NT2/D1 (cell line): ENCODE measurements around the gene SSX5.
"Not testable (repeated sequence)": the region's sequence is repeated elsewhere in the genome, so short reads cannot be mapped to it uniquely, and the experiment has no call there.

ENCODE experiments used
- DNase-seq: peaks from one replicate; pipeline ENCODE4 v3.0.0-alpha.2; 2011; ENCODE audit warnings: low read depth, low spot score
- H3K27me3 ChIP-seq: 2 replicates; pipeline ENCODE4 v1.6.0; 2011; ENCODE audit warnings: mild to moderate bottlenecking; ENCODE audit not compliant: insufficient read length, insufficient read depth
- H3K36me3 ChIP-seq: 2 replicates; pipeline ENCODE4 v1.6.1; 2011; ENCODE audit warnings: mild to moderate bottlenecking, low read length, mixed read lengths; ENCODE audit not compliant: insufficient read depth, insufficient read length
- H3K4me1 ChIP-seq: 2 replicates; pipeline ENCODE4 v1.5.1; 2011; ENCODE audit not compliant: insufficient read depth, insufficient read length
- H3K4me3 ChIP-seq: 2 replicates; pipeline ENCODE4 v1.5.1; 2011; ENCODE audit warnings: low read depth; ENCODE audit not compliant: insufficient read length
- H3K9ac ChIP-seq: 2 replicates; pipeline ENCODE4 v1.6.0; 2011; ENCODE audit warnings: low read depth; ENCODE audit not compliant: insufficient read length
- H3K9me3 ChIP-seq: 2 replicates; pipeline ENCODE4 v1.5.1; 2011; ENCODE audit warnings: mild to moderate bottlenecking, low read length; ENCODE audit not compliant: insufficient read depth
- SUZ12 ChIP-seq: IDR thresholded peaks from 2 replicates; pipeline ENCODE4 v1.6.1; 2011; ENCODE audit not compliant: insufficient read length, insufficient read depth; ENCODE audit errors: extremely low read depth
- YY1 ChIP-seq: IDR thresholded peaks from 2 replicates; pipeline ENCODE4 v1.6.1; 2011; ENCODE audit not compliant: insufficient read length, insufficient read depth
- ZNF274 ChIP-seq: IDR thresholded peaks from 2 replicates; pipeline ENCODE4 v1.6.1; 2011; ENCODE audit warnings: mild to moderate bottlenecking, low read depth, low read length

Gene SSX5

GRCh38 chrX:48196745-48197201, at the start of gene SSX5:
TSS of gene SSX5 (minus strand) at chrX:48196795. CDS start at chrX:48195358, 1,437 bp downstream.
- H3K4me3 ChIP-seq: no peak within 1 kb of the TSS
- DNase-seq: no peak
- H3K36me3 ChIP-seq: no peaks in the 10 kb centered on the region
- H3K9me3 ChIP-seq: no peaks in the 10 kb centered on the region
- H3K9ac ChIP-seq: no peak within 1 kb of the TSS
- no peaks in the 10 kb centered on the region for H3K4me1 ChIP-seq
- no peaks in the 10 kb centered on the region for H3K27me3 ChIP-seq
- TF ChIP-seq YY1 (no peak), SUZ12 (no peak), ZNF274 (no peak)

- not testable (repeated sequence) for H3K4me1 ChIP-seq, DNase-seq, H3K36me3 ChIP-seq, H3K4me3 ChIP-seq, H3K9ac ChIP-seq, H3K27me3 ChIP-seq, H3K9me3 ChIP-seq
These were observed 27.6 kb upstream of the SSX5 start for GRCh38 chrX:48224196-48224595.

- not testable (repeated sequence) for H3K4me3 ChIP-seq, H3K9me3 ChIP-seq, H3K27me3 ChIP-seq, DNase-seq, H3K9ac ChIP-seq, H3K36me3 ChIP-seq, H3K4me1 ChIP-seq
These were observed 17.7 kb upstream of the SSX5 start for GRCh38 chrX:48214341-48214740.

- H3K9ac ChIP-seq, H3K4me3 ChIP-seq, H3K36me3 ChIP-seq, H3K4me1 ChIP-seq, H3K9me3 ChIP-seq, DNase-seq, H3K27me3 ChIP-seq: not testable (repeated sequence)
These were observed 6.6 kb downstream of the SSX5 start for GRCh38 chrX:48190024-48190423.

- not testable (repeated sequence) for H3K9ac ChIP-seq, H3K4me3 ChIP-seq
These were observed 14.7 kb downstream of the SSX5 start for GRCh38 chrX:48181882-48182281.

DNA sequence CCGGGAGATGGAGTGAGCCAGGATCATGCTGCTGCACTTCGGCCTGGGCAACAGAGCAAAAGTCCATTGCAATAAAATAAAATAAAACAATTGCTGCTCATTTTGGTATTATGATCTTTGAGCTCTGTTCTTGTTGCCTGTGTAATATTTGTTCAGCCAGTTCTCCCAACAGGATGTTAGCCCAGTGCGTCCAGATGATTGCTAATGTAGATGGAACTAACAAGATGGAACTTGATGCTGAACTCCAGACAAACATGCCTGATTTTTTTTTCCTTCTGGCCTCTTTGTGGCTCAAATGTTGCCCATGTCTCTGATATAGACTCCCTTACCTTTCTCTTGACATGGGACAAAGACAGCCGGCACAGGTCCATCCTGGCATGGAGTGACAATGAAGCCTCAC, 15.8 kb downstream of the SSX5 start:
- Histone ChIP-seq H3K9me3 (no peaks in the 10 kb centered on the region), H3K9ac (no peak overlapping the region)
- TF ChIP-seq YY1 (no peak), SUZ12 (no peak), ZNF274 (no peak)

More at GRCh38 chrX:48181882-48182281, 14.7 kb downstream of the SSX5 start:
- H3K27me3 ChIP-seq, DNase-seq, H3K36me3 ChIP-seq, H3K9me3 ChIP-seq, H3K4me1 ChIP-seq: not testable (repeated sequence)

DNA sequence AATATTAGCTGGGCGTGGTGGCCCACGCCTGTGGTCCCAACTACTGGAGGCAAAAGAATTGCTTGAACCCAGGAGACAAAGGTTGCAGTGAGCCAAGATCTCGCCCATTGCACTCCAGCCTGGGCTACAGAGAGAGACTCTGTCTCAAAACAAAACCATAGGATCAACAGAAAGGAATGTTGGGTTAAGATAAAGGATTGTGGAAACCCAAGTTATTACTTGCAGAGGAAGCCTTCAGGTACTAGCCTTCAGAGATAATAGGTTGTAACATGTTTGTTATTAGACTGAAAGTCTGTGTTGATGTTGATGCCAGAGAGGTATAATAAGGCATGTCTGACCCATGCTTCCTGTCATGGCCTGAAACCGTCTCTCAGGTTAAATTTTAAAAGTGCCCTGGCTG, 16.9 kb downstream of the SSX5 start:
- H3K36me3 ChIP-seq: no peaks in the 10 kb centered on the region
- no peaks in the 10 kb centered on the region for H3K27me3 ChIP-seq
- no peak overlapping the region for H3K4me3 ChIP-seq
- H3K4me1 ChIP-seq: peaks cover 2% of the 10 kb centered on the region
- H3K9me3 ChIP-seq: no peaks in the 10 kb centered on the region
- no peak for DNase-seq
- no peak overlapping the region for H3K9ac ChIP-seq
- TF ChIP-seq YY1: no peak
- no peak for TF ChIP-seq ZNF274
- TF ChIP-seq SUZ12: no peak

More for the DNA sequence above, 15.8 kb downstream of the SSX5 start:
- no peak overlapping the region for H3K4me3 ChIP-seq
- H3K27me3 ChIP-seq: no peaks in the 10 kb centered on the region
- H3K36me3 ChIP-seq: no peaks in the 10 kb centered on the region
- H3K4me1 ChIP-seq: peaks cover 2% of the 10 kb centered on the region
- DNase-seq: no peak

- not testable (repeated sequence) for H3K9me3 ChIP-seq, H3K9ac ChIP-seq, H3K4me1 ChIP-seq, H3K27me3 ChIP-seq, H3K36me3 ChIP-seq, DNase-seq, H3K4me3 ChIP-seq
These were observed 30.3 kb downstream of the SSX5 start for GRCh38 chrX:48166322-48166721.

DNA sequence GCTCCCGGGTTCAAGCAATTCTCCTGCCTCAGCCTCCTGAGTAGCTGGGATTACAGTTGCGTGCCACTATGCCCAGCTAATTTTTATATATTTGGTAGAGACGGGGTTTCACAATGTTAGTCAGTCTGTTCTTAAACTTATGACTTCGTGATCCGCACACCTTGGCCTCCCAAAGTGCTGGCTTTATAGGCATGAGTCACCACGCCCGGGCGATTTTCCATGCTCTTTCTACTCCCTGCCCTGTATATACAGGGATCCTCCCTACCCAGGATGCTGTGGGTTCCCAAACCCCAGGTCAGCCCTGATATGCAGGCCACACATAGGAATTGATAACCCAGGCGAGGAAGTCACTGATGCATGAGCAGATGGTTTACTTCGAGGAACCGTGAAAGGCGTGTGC, 31.4 kb downstream of the SSX5 start:
- DNase-seq: no peak
- Histone ChIP-seq H3K4me1 (no peaks in the 10 kb centered on the region), H3K9me3 (no peaks in the 10 kb centered on the region), H3K36me3 (no peaks in the 10 kb centered on the region), H3K9ac (no peak overlapping the region), H3K27me3 (no peaks in the 10 kb centered on the region), H3K4me3 (no peak overlapping the region)
- no peak for TF ChIP-seq YY1
- no peak for TF ChIP-seq ZNF274
- TF ChIP-seq SUZ12: no peak
